LoVo (cell line): ENCODE data around the gene TCF7L2.

ENCODE experiments used
- DNase-seq: peaks from one replicate; pipeline ENCODE4 v3.0.0-alpha.2; 2016; ENCODE audit warnings: low spot score

The TCF7L2 gene

GRCh38 chr10:113000442-113000841, 50.4 kb downstream of the TCF7L2 start:
- no peak for DNase-seq

- no peak for DNase-seq
Observed at GRCh38 chr10:113000876-113001598, 51.0 kb downstream of the TCF7L2 start.

GRCh38 chr10:113001599-113002448, 51.8 kb downstream of the TCF7L2 start:
- no peak for DNase-seq

- DNase-seq, result no peak
Observed at GRCh38 chr10:113002449-113002777, 52.4 kb downstream of the TCF7L2 start.

- no peak for DNase-seq
Observed at GRCh38 chr10:113003052-113003451, 53.0 kb downstream of the TCF7L2 start.

GRCh38 chr10:113004069-113004618, 54.1 kb downstream of the TCF7L2 start:
- no peak for DNase-seq

- DNase-seq, result no peak
Observed at GRCh38 chr10:113005380-113005779, 55.3 kb downstream of the TCF7L2 start.

GRCh38 chr10:113006656-113007342, 56.8 kb downstream of the TCF7L2 start:
- no peak for DNase-seq

GRCh38 chr10:113007343-113007771, 57.3 kb downstream of the TCF7L2 start:
- DNase-seq, result no peak

GRCh38 chr10:113007821-113008220, 57.8 kb downstream of the TCF7L2 start:
- DNase-seq, result no peak

GRCh38 chr10:113011592-113012374, 61.7 kb downstream of the TCF7L2 start:
- no peak for DNase-seq

GRCh38 chr10:113015201-113015600, 65.2 kb downstream of the TCF7L2 start:
- no peak for DNase-seq

- DNase-seq, result no peak
Observed at GRCh38 chr10:113017376-113017775, 67.3 kb downstream of the TCF7L2 start.

GRCh38 chr10:113018034-113018433, 68.0 kb downstream of the TCF7L2 start:
- DNase-seq, result no peak

- DNase-seq, result no peak
Observed at GRCh38 chr10:113019096-113019495, 69.0 kb downstream of the TCF7L2 start.

- no peak for DNase-seq
Observed at GRCh38 chr10:113019692-113020474, 69.8 kb downstream of the TCF7L2 start.

- DNase-seq, result no peak
Observed at GRCh38 chr10:113020475-113020753, 70.4 kb downstream of the TCF7L2 start.

GRCh38 chr10:113020838-113021237, 70.8 kb downstream of the TCF7L2 start:
- DNase-seq, result no peak

- no peak for DNase-seq
Observed at GRCh38 chr10:113021268-113022040, 71.4 kb downstream of the TCF7L2 start.

GRCh38 chr10:113022265-113022664, 72.2 kb downstream of the TCF7L2 start:
- DNase-seq, result no peak
